ENCODE data around the gene BORCS6.

BORCS6 gene

DNA sequence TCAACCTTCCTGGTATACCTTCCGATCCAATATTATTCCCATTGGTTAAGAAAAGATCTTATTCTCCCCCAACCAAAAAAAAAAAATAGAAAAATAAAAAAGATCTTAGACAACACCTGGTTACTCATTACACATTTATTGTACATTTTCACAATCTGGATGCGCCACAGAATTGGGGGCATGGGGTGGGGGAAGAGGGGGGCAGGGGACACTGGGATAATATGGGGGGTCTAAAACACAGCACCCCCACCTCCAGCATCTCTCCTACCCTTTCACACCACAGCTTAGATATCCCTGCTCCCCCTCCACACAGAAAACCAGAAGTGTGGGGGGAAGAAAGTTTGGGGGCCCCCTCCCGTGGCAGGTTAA is 31.0 kb downstream of the BORCS6 start:
- Histone ChIP-seq H3K36me3 (ENCODE audit: control insufficient read depth, low read length) (peaks cover 43% of the 10 kb centered on the region), H3K4me2 (ENCODE audit: low read length) (peak overlapping the region; percentile 74; the same call in 1 of the 2 replicates), H3F3A (ENCODE audit: control insufficient read depth, insufficient read depth) (peaks cover 22% of the 10 kb centered on the region), H3K27ac (ENCODE audit: low read depth, low read length) (no peak overlapping the region), H3K27me3 (ENCODE audit: control insufficient read depth, low read length) (no peaks in the 10 kb centered on the region), H3K4me3 (ENCODE audit: low read length) (no peak overlapping the region), H3K4me1 (ENCODE audit: control insufficient read depth, low read length) (peaks cover 69% of the 10 kb centered on the region), H4K20me1 (ENCODE audit: control insufficient read depth, insufficient read depth, low read depth, low read length) (peaks cover 7% of the 10 kb centered on the region; the same call in 1 of the 2 replicates), H3K9me3 (ENCODE audit: control insufficient read depth, insufficient read depth, low read length) (no peaks in the 10 kb centered on the region), H3K9me2 (replicated peaks; ENCODE audit: control insufficient read depth, low read length) (no peaks in the 10 kb centered on the region), H3K79me2 (ENCODE audit: control insufficient read depth, low read length) (peaks cover 36% of the 10 kb centered on the region)
- no peak for TF ChIP-seq EZH2phosphoT487 (IDR thresholded peaks at IDR 0.05; ENCODE audit: borderline replicate concordance, low read length)
- TF ChIP-seq CTCF (IDR thresholded peaks at IDR 0.05; ENCODE audit: low read depth, low read length, poor library complexity, severe bottlenecking), result no peak

- Histone ChIP-seq H3K27ac (ENCODE audit: low read depth, low read length) (peak overlapping the region; percentile 37), H3K79me2 (ENCODE audit: control insufficient read depth, low read length) (peaks cover 36% of the 10 kb centered on the region), H3F3A (ENCODE audit: control insufficient read depth, insufficient read depth) (peaks cover 18% of the 10 kb centered on the region), H3K4me2 (ENCODE audit: low read length) (peak overlapping the region; percentile 74), H3K4me3 (ENCODE audit: low read length) (peak overlapping the region; percentile 43), H3K36me3 (ENCODE audit: control insufficient read depth, low read length) (peaks cover 43% of the 10 kb centered on the region), H3K27me3 (ENCODE audit: control insufficient read depth, low read length) (no peaks in the 10 kb centered on the region), H3K4me1 (ENCODE audit: control insufficient read depth, low read length) (peaks cover 69% of the 10 kb centered on the region), H4K20me1 (ENCODE audit: control insufficient read depth, insufficient read depth, low read depth, low read length) (peaks cover 7% of the 10 kb centered on the region; the same call in 1 of the 2 replicates), H3K9me2 (replicated peaks; ENCODE audit: control insufficient read depth, low read length) (no peaks in the 10 kb centered on the region), H3K9me3 (ENCODE audit: control insufficient read depth, insufficient read depth, low read length) (no peaks in the 10 kb centered on the region)
- TF ChIP-seq EZH2phosphoT487 (IDR thresholded peaks at IDR 0.05; ENCODE audit: borderline replicate concordance, low read length) (no peak), CTCF (IDR thresholded peaks at IDR 0.05; ENCODE audit: low read depth, low read length, poor library complexity, severe bottlenecking) (peak; percentile 83)
These were observed 31.5 kb downstream of the BORCS6 start for GRCh38 chr17:8158267-8159031.

GRCh38 chr17:8156246-8156992 is 33.6 kb downstream of the BORCS6 start:
- Histone ChIP-seq H3K4me2 (ENCODE audit: low read length) (peak overlapping the region; percentile 99), H3K9me2 (replicated peaks; ENCODE audit: control insufficient read depth, low read length) (no peaks in the 10 kb centered on the region), H4K20me1 (ENCODE audit: control insufficient read depth, insufficient read depth, low read depth, low read length) (peaks cover under 1% of the 10 kb centered on the region; the same call in 1 of the 2 replicates), H3K27ac (ENCODE audit: low read depth, low read length) (peak overlapping the region; percentile 65), H3K9me3 (ENCODE audit: control insufficient read depth, insufficient read depth, low read length) (no peaks in the 10 kb centered on the region), H3K36me3 (ENCODE audit: control insufficient read depth, low read length) (peaks cover 30% of the 10 kb centered on the region), H3K27me3 (ENCODE audit: control insufficient read depth, low read length) (no peaks in the 10 kb centered on the region), H3K4me3 (ENCODE audit: low read length) (peak overlapping the region; percentile 78), H3F3A (ENCODE audit: control insufficient read depth, insufficient read depth) (peaks cover 24% of the 10 kb centered on the region), H3K79me2 (ENCODE audit: control insufficient read depth, low read length) (peaks cover 26% of the 10 kb centered on the region), H3K4me1 (ENCODE audit: control insufficient read depth, low read length) (peaks cover 78% of the 10 kb centered on the region)
- no peak for TF ChIP-seq EZH2phosphoT487 (IDR thresholded peaks at IDR 0.05; ENCODE audit: borderline replicate concordance, low read length)
- TF ChIP-seq CTCF (IDR thresholded peaks at IDR 0.05; ENCODE audit: low read depth, low read length, poor library complexity, severe bottlenecking), result peak; percentile 31
